Thoracic aorta (tissue), 2 donors: Measurements from ENCODE around the gene TFDP2. TPM values are rescaled to one million over a fixed set of nuclear protein-coding genes. Genes with fewer than 3 reads are reported as not detected.
"Not testable (repeated sequence)": the region's sequence is repeated elsewhere in the genome, so short reads cannot be mapped to it uniquely, and the experiment has no call there.

Experiments used
- ATAC-seq: fragments of 150-250 bp; one replicate; pipeline ENCODE4 v1.8.0; 2017; ENCODE audit warnings: low read depth; ENCODE audit not compliant: insufficient number of reproducible peaks, low FRiP score
- DNase-seq: peaks from one replicate; pipeline ENCODE4 v3.0.0-alpha.2; 2020; ENCODE audit warnings: low spot score
- H3K27ac ChIP-seq, 2 donors: fragments of 200-600 bp; sonication (generic); 1 replicate in 1 of 2; 2 replicates in 1 of 2; pipeline ENCODE4 v1.5.1; 2016; ENCODE audit warnings: mild to moderate bottlenecking in 2 of 2, moderate library complexity in 2 of 2
- H3K27me3 ChIP-seq: fragments of 200-600 bp; sonication (generic); replicated peaks from 2 replicates; pipeline ENCODE4 v1.6.0; 2016; ENCODE audit warnings: mild to moderate bottlenecking; ENCODE audit not compliant: insufficient read depth
- H3K36me3 ChIP-seq: fragments of 200-600 bp; sonication (generic); one replicate; pipeline ENCODE4 v1.5.1; 2016
- H3K4me1 ChIP-seq, 2 donors: fragments of 200-600 bp; sonication (generic); 1 replicate in 1 of 2; 2 replicates in 1 of 2; pipeline versions ENCODE4 v1.5.1 to v1.6.0; 2016; ENCODE audit warnings: low read depth in 2 of 2, mild to moderate bottlenecking in 1 of 2; ENCODE audit not compliant: control insufficient read depth in 1 of 2
- H3K4me3 ChIP-seq: fragments of 200-600 bp; sonication (generic); 2 replicates; pipeline ENCODE4 v1.5.1; 2016; ENCODE audit warnings: mild to moderate bottlenecking
- H3K9me3 ChIP-seq: fragments of 200-600 bp; sonication (generic); 2 replicates; pipeline ENCODE4 v1.5.1; 2016
- total RNA-seq, 2 donors: library from RNA; depleted of rRNA; stranded (reverse); fragments of >200 nt; gene quantifications; one replicate each; pipeline versions ENCODE4 v1.1.0 to v1.2.3, GENCODE V29; 2016
- TF ChIP-seq, protein P1 (sequence below): fragments of 200-600 bp; sonication (generic); IDR thresholded peaks from one replicate; pipeline ENCODE4 v1.5.1; 2019; ENCODE audit warnings: antibody characterized with exemption

The TFDP2 gene
- total RNA-seq, 2 donors from 2014 or later, result 29.2 to 210 TPM

DNA sequence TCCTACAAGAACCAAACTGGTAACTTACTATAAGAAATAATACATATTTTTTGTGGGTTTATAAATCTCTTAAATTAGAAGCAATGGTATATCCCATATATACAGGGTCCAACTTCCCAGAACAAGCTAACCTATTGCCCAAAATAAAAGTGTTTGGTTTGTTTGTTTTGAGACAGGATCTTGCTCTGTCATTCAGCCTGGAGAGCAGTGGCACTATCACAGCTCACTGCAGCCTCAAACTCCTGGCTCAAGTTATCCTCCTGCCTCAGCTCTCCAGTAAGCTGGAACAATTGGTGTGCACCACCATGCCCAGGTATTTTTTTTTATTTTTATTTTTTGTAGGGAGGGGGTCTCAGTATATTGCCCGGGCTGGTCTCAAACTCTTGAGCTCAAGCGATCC, 135.4 kb downstream of the TFDP2 start:
- ATAC-seq (no peak), DNase-seq (no peak)
- Histone ChIP-seq H3K4me3 (no peak overlapping the region), H3K36me3 (no peaks in the 10 kb centered on the region), H3K4me1 (peaks cover 6 to 15% of the 10 kb centered on the region in 2 donors), H3K27me3 (no peaks in the 10 kb centered on the region), H3K27ac (peak overlapping the region in 1 of 2 donors; percentile 53), H3K9me3 (no peaks in the 10 kb centered on the region)
- TF ChIP-seq, protein P1, sequence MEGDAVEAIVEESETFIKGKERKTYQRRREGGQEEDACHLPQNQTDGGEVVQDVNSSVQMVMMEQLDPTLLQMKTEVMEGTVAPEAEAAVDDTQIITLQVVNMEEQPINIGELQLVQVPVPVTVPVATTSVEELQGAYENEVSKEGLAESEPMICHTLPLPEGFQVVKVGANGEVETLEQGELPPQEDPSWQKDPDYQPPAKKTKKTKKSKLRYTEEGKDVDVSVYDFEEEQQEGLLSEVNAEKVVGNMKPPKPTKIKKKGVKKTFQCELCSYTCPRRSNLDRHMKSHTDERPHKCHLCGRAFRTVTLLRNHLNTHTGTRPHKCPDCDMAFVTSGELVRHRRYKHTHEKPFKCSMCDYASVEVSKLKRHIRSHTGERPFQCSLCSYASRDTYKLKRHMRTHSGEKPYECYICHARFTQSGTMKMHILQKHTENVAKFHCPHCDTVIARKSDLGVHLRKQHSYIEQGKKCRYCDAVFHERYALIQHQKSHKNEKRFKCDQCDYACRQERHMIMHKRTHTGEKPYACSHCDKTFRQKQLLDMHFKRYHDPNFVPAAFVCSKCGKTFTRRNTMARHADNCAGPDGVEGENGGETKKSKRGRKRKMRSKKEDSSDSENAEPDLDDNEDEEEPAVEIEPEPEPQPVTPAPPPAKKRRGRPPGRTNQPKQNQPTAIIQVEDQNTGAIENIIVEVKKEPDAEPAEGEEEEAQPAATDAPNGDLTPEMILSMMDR, result no peak

DNA sequence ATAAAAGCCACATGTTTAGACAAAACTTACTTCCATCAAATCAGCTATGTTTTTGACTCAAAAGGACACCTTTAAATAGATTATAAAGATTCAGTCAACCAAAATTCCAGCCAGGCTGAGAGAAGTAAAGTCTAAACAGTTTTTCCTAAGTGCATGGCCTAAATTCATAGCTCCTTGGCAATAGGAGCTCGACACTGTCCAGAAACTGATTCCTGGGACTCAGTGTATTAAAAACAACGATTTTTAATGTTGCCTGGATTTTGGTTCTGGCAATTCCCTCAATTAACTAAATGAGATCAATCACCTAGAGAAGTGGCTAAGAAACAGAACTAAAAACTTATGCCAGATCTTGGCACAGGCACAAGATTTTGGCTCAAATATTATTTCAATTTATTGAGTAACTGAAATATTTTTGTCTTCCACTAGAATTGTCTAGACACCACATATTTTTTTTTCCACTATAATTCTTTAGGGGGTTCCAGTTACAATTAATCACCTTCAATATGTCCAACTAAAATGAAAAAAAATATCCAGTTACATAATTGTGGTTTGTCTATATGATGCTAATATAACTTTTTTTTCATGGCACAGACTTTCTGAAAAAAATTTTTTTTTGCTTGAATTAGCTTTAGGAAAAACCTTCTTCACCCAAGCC, 135.9 kb downstream of the TFDP2 start:
- TF ChIP-seq, protein P1, result no peak
- Histone ChIP-seq H3K27me3 (no peaks in the 10 kb centered on the region), H3K4me3 (no peak overlapping the region)

DNA sequence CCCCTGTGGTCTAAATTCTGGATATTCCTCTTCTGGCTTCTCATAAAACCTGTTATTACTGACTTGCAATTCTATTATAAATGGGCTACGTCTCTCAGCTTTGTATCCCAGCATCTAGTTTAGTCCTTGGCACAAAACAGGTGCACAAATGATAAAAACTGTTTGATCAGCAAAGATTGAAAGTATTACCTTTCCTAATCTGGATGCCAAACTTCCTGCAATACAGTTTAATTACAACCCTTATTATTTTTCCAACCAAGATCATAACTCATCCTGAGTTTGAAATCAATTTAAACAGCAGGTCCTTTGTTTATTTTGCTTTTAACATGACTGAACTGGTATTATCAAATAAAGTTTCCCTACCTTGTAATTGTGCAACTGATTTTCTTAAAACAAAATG, 140.3 kb downstream of the TFDP2 start:
- ATAC-seq (no peak), DNase-seq (no peak)
- Histone ChIP-seq H3K27ac (no peak overlapping the region), H3K27me3 (no peaks in the 10 kb centered on the region), H3K9me3 (no peaks in the 10 kb centered on the region), H3K4me3 (no peak overlapping the region), H3K36me3 (no peaks in the 10 kb centered on the region), H3K4me1 (peaks cover 6 to 12% of the 10 kb centered on the region in 2 donors)
- TF ChIP-seq, protein P1, result no peak

More for the DNA sequence above, 135.9 kb downstream of the TFDP2 start:
- no peak for DNase-seq
- no peak for ATAC-seq
- peaks cover 6 to 15% of the 10 kb centered on the region in 2 donors for H3K4me1 ChIP-seq
- no peaks in the 10 kb centered on the region for H3K9me3 ChIP-seq
- H3K36me3 ChIP-seq, result no peaks in the 10 kb centered on the region
- peak overlapping the region; percentile 44 to 53 for H3K27ac ChIP-seq

DNA sequence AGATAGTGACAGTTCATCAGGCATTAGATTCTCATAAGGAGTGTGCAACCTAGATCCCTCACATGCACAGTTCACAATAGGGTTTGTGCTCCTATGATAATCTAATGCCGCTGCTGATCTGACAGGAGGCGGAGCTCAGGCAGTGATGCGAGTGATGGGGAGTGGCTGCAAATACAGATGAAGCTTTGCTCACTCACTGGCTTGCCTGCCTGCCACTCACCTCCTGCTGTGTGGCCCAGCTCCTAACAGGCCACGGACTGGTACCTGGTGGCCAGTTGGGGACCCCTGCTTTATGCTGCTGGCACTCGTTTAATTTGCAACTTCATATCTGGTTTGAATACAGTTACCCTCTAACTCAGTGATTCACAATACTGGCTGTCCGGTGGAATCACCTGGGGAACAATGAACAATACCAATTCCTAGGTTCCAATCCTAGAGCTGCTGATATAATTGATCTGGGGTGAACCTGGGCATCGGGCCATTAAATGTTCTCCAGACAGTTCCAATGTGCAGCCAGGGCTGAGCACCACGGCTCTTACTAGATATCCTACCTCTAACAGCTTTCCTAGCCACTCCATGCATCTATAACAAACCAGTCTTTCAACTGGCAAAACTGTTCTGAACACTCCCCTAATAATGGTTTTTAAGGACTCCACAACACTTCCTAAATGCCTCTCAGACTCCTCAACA, 141.5 kb downstream of the TFDP2 start:
- Histone ChIP-seq H3K27ac (no peak overlapping the region), H3K4me1 (peaks cover 0 to 2% of the 10 kb centered on the region in 2 donors), H3K4me3 (no peak overlapping the region), H3K36me3 (no peaks in the 10 kb centered on the region), H3K9me3 (no peaks in the 10 kb centered on the region), H3K27me3 (no peaks in the 10 kb centered on the region)
- ATAC-seq (no peak), DNase-seq (no peak)
- TF ChIP-seq, protein P1, result no peak

DNA sequence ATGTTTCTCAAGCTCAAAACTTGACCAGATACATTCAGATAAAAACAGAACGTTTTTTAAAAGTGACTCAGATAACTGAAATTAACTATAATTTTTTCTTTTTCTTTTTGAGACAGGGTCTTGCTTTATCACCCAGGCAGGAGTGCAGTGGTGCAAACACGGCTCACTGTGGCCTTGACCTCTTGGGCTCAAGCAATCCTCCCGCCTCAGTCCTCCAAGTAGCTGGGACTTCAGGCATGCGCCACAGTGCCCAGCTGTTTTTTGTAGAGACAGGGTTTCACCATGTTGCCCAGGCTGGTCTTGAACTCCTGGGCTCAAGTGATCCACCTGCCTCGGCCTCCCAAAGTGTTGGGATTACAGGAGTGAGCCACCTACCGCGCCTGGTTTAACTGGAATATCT, 144.4 kb downstream of the TFDP2 start:
- not testable (repeated sequence) for ATAC-seq

More for the DNA sequence above, 144.4 kb downstream of the TFDP2 start:
- H3K27ac ChIP-seq, DNase-seq, H3K27me3 ChIP-seq, H3K9me3 ChIP-seq, H3K36me3 ChIP-seq, H3K4me1 ChIP-seq, H3K4me3 ChIP-seq: not testable (repeated sequence)
